GM18499 (cell line): ENCODE data around the gene CDC27.
"Not testable (repeated sequence)": the region's sequence is repeated elsewhere in the genome, so short reads cannot be mapped to it uniquely, and the experiment has no call there.

Experiments
- ATAC-seq: cut with Tn5 transposase; IDR thresholded peaks from one replicate; pipeline ENCODE4 v1.9.1; 2021; ENCODE audit warnings: moderate number of reproducible peaks; ENCODE audit not compliant: insufficient read depth, unreplicated experiment

Gene CDC27

GRCh38 chr17:47197821-47198220 is 8.7 kb upstream of the CDC27 start:
- no peak for ATAC-seq

GRCh38 chr17:47193931-47194511 is 4.9 kb upstream of the CDC27 start:
- ATAC-seq = no peak

GRCh38 chr17:47192554-47192953 is 3.5 kb upstream of the CDC27 start:
- no peak for ATAC-seq

GRCh38 chr17:47190770-47191169 is 1.7 kb upstream of the CDC27 start:
- ATAC-seq = no peak

GRCh38 chr17:47190243-47190642 is 1.1 kb upstream of the CDC27 start:
- ATAC-seq = no peak

GRCh38 chr17:47189732-47190237 is 690 bp upstream of the CDC27 start:
- no peak for ATAC-seq

- no peak for ATAC-seq
Measured at GRCh38 chr17:47188271-47188875, 722 bp downstream of the CDC27 start.

- no peak for ATAC-seq
Measured at GRCh38 chr17:47184681-47185080, 4.4 kb downstream of the CDC27 start.

GRCh38 chr17:47180988-47181387 is 8.1 kb downstream of the CDC27 start:
- not testable (repeated sequence) for ATAC-seq

GRCh38 chr17:47180337-47180736 is 8.8 kb downstream of the CDC27 start:
- ATAC-seq = no peak

- no peak for ATAC-seq
Measured at GRCh38 chr17:47179141-47179540, 10.0 kb downstream of the CDC27 start.

- no peak for ATAC-seq
Measured at GRCh38 chr17:47177261-47177660, 11.8 kb downstream of the CDC27 start.

- ATAC-seq = no peak
Measured at GRCh38 chr17:47176389-47176826, 12.7 kb downstream of the CDC27 start.

- ATAC-seq = not testable (repeated sequence)
Measured at GRCh38 chr17:47174823-47175222, 14.3 kb downstream of the CDC27 start.

- ATAC-seq = no peak
Measured at GRCh38 chr17:47172696-47173565, 16.2 kb downstream of the CDC27 start.

- ATAC-seq = no peak
Measured at GRCh38 chr17:47170710-47171109, 18.4 kb downstream of the CDC27 start.

- not testable (repeated sequence) for ATAC-seq
Measured at GRCh38 chr17:47168896-47169295, 20.2 kb downstream of the CDC27 start.

GRCh38 chr17:47166854-47167253 is 22.2 kb downstream of the CDC27 start:
- ATAC-seq = not testable (repeated sequence)

GRCh38 chr17:47165137-47165536 is 24.0 kb downstream of the CDC27 start:
- no peak for ATAC-seq

GRCh38 chr17:47164263-47164662 is 24.8 kb downstream of the CDC27 start:
- no peak for ATAC-seq

- no peak for ATAC-seq
Measured at GRCh38 chr17:47162013-47162622, 27.0 kb downstream of the CDC27 start.
